ENCODE results near the gene DESI2. TPM values are rescaled to one million over a fixed set of nuclear protein-coding genes. Genes with fewer than 3 reads are reported as not detected.

Gene DESI2
- total and polyA plus RNA-seq, 8 donors, result 4.9 to 13.2 (median 7.0) TPM

GRCh38 chr1:244741692-244742091 is 88.8 kb downstream of the DESI2 start:
- FAIRE-seq (no peak), ATAC-seq (no peak)
- 86 to 96% methylated on average over 5 of the region's 5 CpGs for WGBS, 2 donors

GRCh38 chr1:244749230-244750016 is 96.5 kb downstream of the DESI2 start:
- Histone ChIP-seq H3K27ac (no peak overlapping the region), H3K9me3 (no peaks in the 10 kb centered on the region), H3K4me3 (no peak overlapping the region), H3K4me1 (no peaks in the 10 kb centered on the region), H3K27me3 (no peaks in the 10 kb centered on the region), H3K36me3 (no peaks in the 10 kb centered on the region)
- FAIRE-seq (no peak), ATAC-seq (no peak), DNase-seq (no peak)
- 86 to 93% methylated on average over 9 of the region's 9 CpGs for WGBS, 2 donors
- no peak for TF ChIP-seq CTCF (IDR thresholded peaks at IDR 0.05)
- intact Hi-C loops (cut with DNase I), result no loop called here

More at GRCh38 chr1:244741692-244742091, 88.8 kb downstream of the DESI2 start:
- no peaks in the 10 kb centered on the region for H3K9me3 ChIP-seq
- no peaks in the 10 kb centered on the region for H3K36me3 ChIP-seq
- no peak for TF ChIP-seq CTCF (IDR thresholded peaks at IDR 0.05)
- no peak overlapping the region for H3K4me3 ChIP-seq
- intact Hi-C loops (cut with DNase I), result no loop called here
- H3K27me3 ChIP-seq, result no peaks in the 10 kb centered on the region
- no peak for DNase-seq
- no peaks in the 10 kb centered on the region for H3K4me1 ChIP-seq
- no peak overlapping the region for H3K27ac ChIP-seq

GRCh38 chr1:244751271-244751895 is 98.5 kb downstream of the DESI2 start:
- Histone ChIP-seq H3K36me3 (no peaks in the 10 kb centered on the region), H3K4me1 (no peaks in the 10 kb centered on the region), H3K27me3 (no peaks in the 10 kb centered on the region), H3K9me3 (no peaks in the 10 kb centered on the region), H3K4me3 (no peak overlapping the region), H3K27ac (no peak overlapping the region)
- no peak for FAIRE-seq
- WGBS, 2 donors, result 84 to 87% methylated on average over 13 of the region's 13 CpGs
- TF ChIP-seq CTCF (IDR thresholded peaks at IDR 0.05), result no peak
- no peak for ATAC-seq
- intact Hi-C loops (cut with DNase I), result no loop called here
- no peak for DNase-seq

- no peak overlapping the region for H3K27ac ChIP-seq
- DNase-seq (no peak), FAIRE-seq (no peak), ATAC-seq (no peak)
- intact Hi-C loops (cut with DNase I), result no loop called here
- no peaks in the 10 kb centered on the region for H3K36me3 ChIP-seq
- WGBS, 2 donors, result 93% methylated on average over 7 of the region's 7 CpGs
- no peak overlapping the region for H3K4me3 ChIP-seq
- H3K9me3 ChIP-seq, result no peaks in the 10 kb centered on the region
- H3K4me1 ChIP-seq, result peaks cover 0 to 14% (median 0%) of the 10 kb centered on the region in 3 donors
- no peaks in the 10 kb centered on the region for H3K27me3 ChIP-seq
- no peak for TF ChIP-seq CTCF (IDR thresholded peaks at IDR 0.05)
Observed at GRCh38 chr1:244755673-244756072, 102.7 kb downstream of the DESI2 start.

Measured in pancreas (tissue), 10 donors.